Endothelial cell of umbilical vein (primary cell): Measurements from ENCODE around the gene USP6NL. TPM values are rescaled to one million over a fixed set of nuclear protein-coding genes. Genes with fewer than 3 reads are reported as not detected.

Experiments
- BruUV-seq: library from RNA; stranded (reverse); fragments of 400-500 nt; replicated peaks from 2 replicates; lab custom pipeline; 2021; lab: Mats Ljungman, UMichigan
- CTCF ChIA-PET: fragments of 300-600, 350-600 bp; sonication (Branson Sonifier 250); formaldehyde crosslinking; loops from one replicate; lab custom pipeline; 2021; ENCODE audit warnings: antibody characterized with exemption, inconsistent platforms; lab: Charles Lee
- POLR2A ChIA-PET: fragments of 300-600, 350-600 bp; sonication (Branson Sonifier 250); formaldehyde crosslinking; loops from one replicate; lab custom pipeline; 2021; ENCODE audit warnings: antibody characterized with exemption, inconsistent platforms; lab: Charles Lee
- DNase-seq: peaks from one replicate; pipeline ENCODE4 v3.0.0-alpha.2; 2011; ENCODE audit warnings: low read depth, low spot score
- FAIRE-seq: peaks from 2 replicates; lab custom pipeline; 2011; peaks lifted over from hg19 to GRCh38; lab: Jason Lieb, UNC
- H2AFZ ChIP-seq: 2 replicates; pipeline ENCODE4 v1.6.0; 2012; ENCODE audit warnings: low read depth, low read length, control low read depth, inconsistent platforms
- H3K27ac ChIP-seq: 2 replicates; pipeline ENCODE4 v1.5.1; 2011; ENCODE audit warnings: low read depth, mild to moderate bottlenecking, control low read depth, low read length, moderate library complexity; ENCODE audit not compliant: insufficient read depth
- H3K27me3 ChIP-seq, 2 experiments: 2 replicates each; pipeline versions ENCODE4 v1.6.0 to v1.6.1; 2011; ENCODE audit warnings: low read length in 2 of 2, mixed read lengths in 1 of 2; ENCODE audit not compliant: control insufficient read depth in 2 of 2, insufficient read depth in 2 of 2
- H3K36me3 ChIP-seq, 2 experiments: 2 replicates in 1 of 2; 3 replicates in 1 of 2; pipeline ENCODE4 v1.5.1; 2011; ENCODE audit warnings: low read length in 2 of 2, mild to moderate bottlenecking in 1 of 2, moderate library complexity in 1 of 2; ENCODE audit not compliant: control insufficient read depth in 2 of 2, insufficient read depth in 2 of 2; ENCODE audit errors: extremely low read depth in 1 of 2
- H3K4me1 ChIP-seq: 3 replicates; pipeline ENCODE4 v1.5.1; 2011; ENCODE audit warnings: mild to moderate bottlenecking, low read length; ENCODE audit not compliant: control insufficient read depth, insufficient read depth; ENCODE audit errors: extremely low read depth
- H3K4me2 ChIP-seq: 2 replicates; pipeline ENCODE4 v1.6.1; 2011; ENCODE audit warnings: low read length, control low read depth, mixed read lengths; ENCODE audit not compliant: insufficient read depth
- H3K4me3 ChIP-seq, 3 experiments: fragments of 200-600 bp in 1 of 3; sonication (generic), shearing (Covaris generic) in 1 of 3; replicated peaks in 1 of 3; 2 replicates each; pipeline ENCODE4 v1.5.1; 2011 to 2016; ENCODE audit warnings: control low read depth in 3 of 3, low read length in 3 of 3, mild to moderate bottlenecking in 2 of 3, inconsistent platforms in 1 of 3, low read depth in 1 of 3, moderate library complexity in 1 of 3; ENCODE audit not compliant: insufficient read depth in 1 of 3
- H3K79me2 ChIP-seq: 2 replicates; pipeline ENCODE4 v1.6.0; 2012; ENCODE audit warnings: low read length, inconsistent platforms; ENCODE audit not compliant: control insufficient read depth, insufficient read depth
- H3K9ac ChIP-seq: replicated peaks from 2 replicates; pipeline ENCODE3; 2011; ENCODE audit warnings: low read length, control low read depth; ENCODE audit not compliant: insufficient read depth; ENCODE audit errors: extremely low read depth
- H3K9me1 ChIP-seq: replicated peaks from 3 replicates; pipeline ENCODE4 v1.6.0; 2011; ENCODE audit warnings: mild to moderate bottlenecking, low read length; ENCODE audit not compliant: control insufficient read depth, insufficient read depth; ENCODE audit errors: extremely low read depth
- H3K9me3 ChIP-seq: replicated peaks from 2 replicates; pipeline ENCODE4 v1.5.1; 2012; ENCODE audit warnings: low read length, inconsistent platforms; ENCODE audit not compliant: control insufficient read depth, insufficient read depth
- H4K20me1 ChIP-seq: replicated peaks from 2 replicates; pipeline ENCODE3; 2011; ENCODE audit warnings: mild to moderate bottlenecking, low read length; ENCODE audit not compliant: control insufficient read depth, insufficient read depth; ENCODE audit errors: extremely low read depth
- EZH2 ChIP-seq: IDR thresholded peaks from 2 replicates; pipeline ENCODE4 v1.6.1; 2012; ENCODE audit warnings: borderline replicate concordance, low read depth, mild to moderate bottlenecking, moderate library complexity, low read length, inconsistent platforms; ENCODE audit not compliant: severe bottlenecking
- FOS ChIP-seq: IDR thresholded peaks from 2 replicates; pipeline ENCODE4 v1.6.1; 2011; ENCODE audit warnings: mild to moderate bottlenecking, low read length, moderate library complexity, borderline replicate concordance; ENCODE audit not compliant: insufficient read depth
- GATA2 ChIP-seq: IDR thresholded peaks from 2 replicates; pipeline ENCODE4 v1.7.0; 2011; ENCODE audit warnings: low read depth, mild to moderate bottlenecking, moderate library complexity, mixed read lengths, low read length; ENCODE audit not compliant: insufficient read length, insufficient read depth
- JUN ChIP-seq: IDR thresholded peaks from 2 replicates; pipeline ENCODE4 v1.6.1; 2011; ENCODE audit warnings: borderline replicate concordance, low read depth; ENCODE audit not compliant: insufficient read length, insufficient read depth
- MYC ChIP-seq: IDR thresholded peaks from one replicate; pipeline ENCODE4 v1.6.1; 2011; ENCODE audit warnings: mild to moderate bottlenecking, low read depth, low read length
- POLR2A ChIP-seq: IDR thresholded peaks from 2 replicates; pipeline ENCODE4 v1.6.1; 2012; ENCODE audit warnings: low read depth, mild to moderate bottlenecking, control low read depth, low read length
- POLR2AphosphoS5 ChIP-seq: IDR thresholded peaks from 2 replicates; pipeline ENCODE4 v1.6.1; 2012; ENCODE audit warnings: low read depth, mild to moderate bottlenecking, control low read depth, low read length, moderate library complexity; ENCODE audit not compliant: insufficient read depth
- dilution Hi-C: fragments of 300-500 bp; cut with MboI; formaldehyde crosslinking; loops from one replicate; pipeline ENCODE4 v1.15.0; 2019; ENCODE audit warnings: low sequenced_read_pairs; ENCODE audit not compliant: extremely low pct_ligation_motif_present
- intact Hi-C: fragments of 100-400 bp; cut with micrococcal nuclease; formaldehyde crosslinking; loops from one replicate; pipeline ENCODE4 v1.10.0; 2022
- polyA plus RNA-seq, 4 experiments: library from polyadenylated mRNA; depleted of rRNA in 3 of 4; stranded (reverse) in 3 of 4; unstranded in 1 of 4; fragments of >200 nt; gene quantifications; 2 replicates each; pipeline versions ENCODE4 v1.2.1 to v1.2.3, GENCODE V29; 2011 to 2012; ENCODE audit warnings: missing spikeins in 1 of 4
- total RNA-seq: library from RNA; stranded (reverse); gene quantifications from 2 replicates; pipeline ENCODE4 v1.2.3, GENCODE V29; 2021
- TF ChIP-seq, protein P1 (sequence below), 2 donors: IDR thresholded peaks; 1 replicate in 1 of 2; 2 replicates in 1 of 2; pipeline ENCODE4 v1.5.1; 2011; ENCODE audit warnings: low read length in 2 of 2, mild to moderate bottlenecking in 2 of 2, moderate library complexity in 2 of 2, control low read depth in 1 of 2, inconsistent platforms in 1 of 2, low read depth in 1 of 2; ENCODE audit not compliant: insufficient read depth in 1 of 2; ENCODE audit errors: extremely low read depth in 1 of 2
- TF ChIP-seq, protein P2 (sequence below): IDR thresholded peaks from 2 replicates; pipeline ENCODE4 v1.6.1; 2011; ENCODE audit not compliant: insufficient read depth, insufficient read length

Gene USP6NL
- total and polyA plus RNA-seq, 2 donors (not counting 3 experiments of a cell fraction or from before 2014, with no cell fraction given) = 13.5 to 29.2 TPM

DNA sequence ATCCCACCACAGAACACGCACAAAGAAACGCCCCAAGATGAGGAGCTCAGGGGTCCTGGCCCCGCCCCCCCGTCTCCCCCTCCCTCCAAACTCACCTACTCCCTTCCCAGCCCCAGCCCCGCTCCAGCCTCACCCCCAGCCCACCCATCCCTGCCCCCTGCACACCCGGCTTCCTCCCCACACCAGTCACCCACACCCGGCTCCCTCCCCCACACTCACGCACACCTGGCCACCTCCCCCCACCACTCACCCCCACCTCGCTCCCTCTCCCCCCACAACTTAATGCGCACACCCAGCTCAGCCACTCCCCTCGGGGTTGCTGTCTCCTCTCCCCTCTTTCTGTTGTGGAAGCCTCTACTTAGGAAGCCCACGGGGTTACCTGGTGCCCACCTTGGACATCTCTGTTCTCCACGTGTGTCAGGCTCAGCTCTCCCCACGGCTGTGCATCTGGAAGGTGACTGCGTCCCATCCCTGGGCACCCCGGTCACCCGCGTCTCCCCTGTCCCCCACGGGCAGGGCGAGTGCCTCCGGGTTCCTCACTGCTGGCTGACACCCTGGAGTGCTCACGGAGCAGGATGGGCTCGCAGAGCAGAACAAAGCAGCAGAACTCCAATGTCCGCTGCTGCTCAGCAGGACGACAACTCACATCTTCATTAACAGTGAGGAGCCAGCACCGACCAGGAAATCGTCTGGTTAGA, 166.8 kb downstream of the USP6NL start:
- intact Hi-C loops = no loop called here
- ChIA-PET POLR2A (no interaction called here), CTCF (interaction anchor here (1.2 kb wide), 1 partner anchor 20 kb away, joined by 3 read pairs; no protein-coding TSS in a partner anchor)
- no peaks in the 10 kb centered on the region for H3K4me1 ChIP-seq
- BruUV-seq = no TSS peak
- FAIRE-seq = no peak
- DNase-seq = no peak
- no peaks in the 10 kb centered on the region for H3K9me3 ChIP-seq
- no peak overlapping the region for H3K4me2 ChIP-seq
- no peaks in the 10 kb centered on the region for H3K9me1 ChIP-seq
- no peak overlapping the region for H3K9ac ChIP-seq
- peaks cover 5% of the 10 kb centered on the region in 2 experiments for H3K27me3 ChIP-seq
- no peak overlapping the region for H2AFZ ChIP-seq
- no peaks in the 10 kb centered on the region for H3K79me2 ChIP-seq
- H3K27ac ChIP-seq = no peak overlapping the region
- no peaks in the 10 kb centered on the region for H4K20me1 ChIP-seq
- dilution Hi-C loops = no loop called here
- TF ChIP-seq, protein P1, sequence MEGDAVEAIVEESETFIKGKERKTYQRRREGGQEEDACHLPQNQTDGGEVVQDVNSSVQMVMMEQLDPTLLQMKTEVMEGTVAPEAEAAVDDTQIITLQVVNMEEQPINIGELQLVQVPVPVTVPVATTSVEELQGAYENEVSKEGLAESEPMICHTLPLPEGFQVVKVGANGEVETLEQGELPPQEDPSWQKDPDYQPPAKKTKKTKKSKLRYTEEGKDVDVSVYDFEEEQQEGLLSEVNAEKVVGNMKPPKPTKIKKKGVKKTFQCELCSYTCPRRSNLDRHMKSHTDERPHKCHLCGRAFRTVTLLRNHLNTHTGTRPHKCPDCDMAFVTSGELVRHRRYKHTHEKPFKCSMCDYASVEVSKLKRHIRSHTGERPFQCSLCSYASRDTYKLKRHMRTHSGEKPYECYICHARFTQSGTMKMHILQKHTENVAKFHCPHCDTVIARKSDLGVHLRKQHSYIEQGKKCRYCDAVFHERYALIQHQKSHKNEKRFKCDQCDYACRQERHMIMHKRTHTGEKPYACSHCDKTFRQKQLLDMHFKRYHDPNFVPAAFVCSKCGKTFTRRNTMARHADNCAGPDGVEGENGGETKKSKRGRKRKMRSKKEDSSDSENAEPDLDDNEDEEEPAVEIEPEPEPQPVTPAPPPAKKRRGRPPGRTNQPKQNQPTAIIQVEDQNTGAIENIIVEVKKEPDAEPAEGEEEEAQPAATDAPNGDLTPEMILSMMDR (IDR thresholded peaks at IDR 0.05; ENCODE audit: extremely low read depth in 1 of 2, insufficient read depth in 1 of 2, low read depth in 1 of 2, low read length in 2 of 2) = no peak
- TF ChIP-seq MYC = no peak
- no peak for TF ChIP-seq GATA2
- TF ChIP-seq EZH2 = no peak
- TF ChIP-seq JUN = no peak
- no peak for TF ChIP-seq POLR2AphosphoS5
- TF ChIP-seq, protein P2, sequence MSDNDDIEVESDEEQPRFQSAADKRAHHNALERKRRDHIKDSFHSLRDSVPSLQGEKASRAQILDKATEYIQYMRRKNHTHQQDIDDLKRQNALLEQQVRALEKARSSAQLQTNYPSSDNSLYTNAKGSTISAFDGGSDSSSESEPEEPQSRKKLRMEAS = no peak
- no peak for TF ChIP-seq FOS
- TF ChIP-seq POLR2A = no peak
- no peaks in the 10 kb centered on the region for H3K36me3 ChIP-seq
- no peak overlapping the region for H3K4me3 ChIP-seq
